ENCODE measurements around the gene ACKR2.
"Not testable (repeated sequence)": the region's sequence is repeated elsewhere in the genome, so short reads cannot be mapped to it uniquely, and the experiment has no call there.

Gene ACKR2

GRCh38 chr3:42801784-42802183 is 7.5 kb upstream of the ACKR2 start:
- no peak for DNase-seq (ENCODE audit: low spot score)

DNA sequence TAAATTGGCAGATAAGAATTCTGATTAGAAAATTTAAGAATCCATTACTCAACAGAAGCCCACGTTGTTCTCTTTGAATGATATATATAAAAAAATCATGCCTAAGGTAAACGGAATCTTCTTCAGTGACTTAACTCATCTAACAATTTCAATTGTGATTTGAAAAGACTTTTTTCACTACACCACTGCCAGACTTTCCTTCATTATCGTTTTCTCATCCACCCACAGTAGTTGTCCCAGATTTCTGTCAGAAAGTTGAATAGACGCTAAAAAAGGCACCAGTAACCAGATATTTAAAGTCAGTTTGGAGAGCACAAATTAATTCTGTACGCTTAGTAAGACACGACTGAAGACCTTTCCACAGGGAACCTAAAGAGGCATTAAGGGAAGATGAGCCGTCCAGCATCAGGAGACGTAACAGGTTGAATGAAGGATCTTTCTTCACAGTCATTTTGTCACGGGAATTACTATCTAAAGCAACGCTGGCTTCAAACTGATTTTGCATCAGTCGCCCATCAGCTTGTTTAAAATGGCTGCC is 6.3 kb upstream of the ACKR2 start:
- no peak for DNase-seq (ENCODE audit: low spot score)

DNA sequence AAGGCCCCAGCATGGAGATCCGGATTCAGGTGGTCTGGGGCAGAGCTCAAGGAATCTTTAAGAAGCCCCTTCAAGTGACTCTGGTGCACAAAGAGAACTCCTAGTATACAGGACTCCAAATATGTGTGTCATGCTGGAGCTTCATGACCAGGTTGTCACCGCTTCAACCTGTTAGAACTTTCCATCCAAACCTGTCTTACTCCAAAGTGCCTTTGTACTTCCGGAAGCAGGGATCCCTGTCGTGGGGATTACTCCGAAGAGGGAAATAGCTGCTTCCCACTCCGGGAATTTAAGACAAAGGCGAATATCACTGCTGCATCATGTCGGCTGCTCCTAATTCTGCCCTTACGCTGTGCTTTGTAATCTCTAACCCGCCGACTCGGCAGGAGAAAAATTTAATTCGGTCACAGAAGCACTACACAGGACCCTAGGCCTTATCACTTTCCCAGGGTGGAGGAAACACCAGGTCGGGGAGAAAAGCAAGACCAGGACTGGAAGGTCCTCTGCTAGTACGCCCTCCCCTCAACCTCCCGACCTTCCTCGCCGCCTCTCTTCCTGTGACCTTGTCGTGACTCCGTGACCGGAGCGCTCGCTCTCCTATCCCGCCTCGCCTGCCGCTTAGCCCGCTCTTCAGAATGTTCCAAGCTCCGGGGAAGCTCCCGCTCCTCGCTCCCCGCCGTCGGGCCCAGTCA is 5.7 kb upstream of the ACKR2 start:
- DNase-seq (ENCODE audit: low spot score) = peak; percentile 43

DNA sequence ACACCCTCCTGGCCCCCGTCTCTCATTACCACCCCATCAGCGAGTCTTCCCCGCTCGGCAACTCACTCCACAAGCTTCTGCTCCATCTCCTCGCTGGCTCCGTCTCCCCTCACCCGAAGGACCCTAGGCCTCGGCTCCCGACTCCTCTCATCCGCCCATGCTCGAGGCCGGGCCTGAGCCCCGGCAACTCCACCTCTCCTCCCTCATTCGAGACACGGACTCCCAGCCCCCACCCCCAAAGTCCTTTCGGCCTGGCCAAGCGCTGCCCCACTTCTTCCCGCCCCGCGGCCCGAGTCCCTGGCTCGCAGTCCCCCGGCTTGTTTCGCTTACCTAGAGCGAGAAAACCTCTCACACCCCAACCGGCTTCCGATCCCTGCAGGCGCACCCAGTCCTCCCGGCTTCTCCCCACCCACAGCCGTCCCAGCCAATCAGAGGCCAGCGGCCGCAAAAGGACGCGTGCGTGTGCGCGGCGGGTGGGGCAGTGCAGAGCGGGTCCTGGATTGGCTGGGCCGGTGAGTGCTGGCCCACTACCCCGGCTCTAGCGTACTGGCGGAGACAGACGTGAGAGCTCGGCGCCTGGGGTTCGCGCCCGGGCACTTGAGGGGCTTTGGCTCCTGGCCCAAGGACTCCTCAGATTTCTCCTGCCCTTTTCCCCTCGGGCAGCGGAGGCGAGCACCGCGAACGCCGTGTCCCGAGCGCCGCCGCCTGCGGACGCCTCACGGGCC is 5.0 kb upstream of the ACKR2 start, which contains the start of gene HIGD1A:
TSS of gene HIGD1A (minus strand) at position 385 of the 725 bp plus-strand sequence. CDS start 10,237 bp downstream, outside the sequence.
- DNase-seq (ENCODE audit: low spot score) = peak; percentile 95

DNA sequence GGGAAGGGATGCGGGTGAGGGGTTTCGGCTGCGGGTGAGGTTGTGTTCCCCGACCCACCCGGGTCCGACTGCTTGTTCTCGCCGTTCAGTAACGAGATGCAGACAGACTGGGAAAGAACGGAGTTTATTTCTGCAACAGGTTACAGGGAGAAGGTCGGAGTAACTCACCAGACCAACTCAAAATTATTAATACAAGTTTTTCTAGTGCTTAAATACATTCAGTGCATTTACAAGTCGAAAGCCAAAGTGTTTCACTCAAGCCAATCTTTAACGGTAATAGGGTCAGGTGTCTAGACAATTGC is 4.5 kb upstream of the ACKR2 start:
- DNase-seq (ENCODE audit: low spot score) = no peak

DNA sequence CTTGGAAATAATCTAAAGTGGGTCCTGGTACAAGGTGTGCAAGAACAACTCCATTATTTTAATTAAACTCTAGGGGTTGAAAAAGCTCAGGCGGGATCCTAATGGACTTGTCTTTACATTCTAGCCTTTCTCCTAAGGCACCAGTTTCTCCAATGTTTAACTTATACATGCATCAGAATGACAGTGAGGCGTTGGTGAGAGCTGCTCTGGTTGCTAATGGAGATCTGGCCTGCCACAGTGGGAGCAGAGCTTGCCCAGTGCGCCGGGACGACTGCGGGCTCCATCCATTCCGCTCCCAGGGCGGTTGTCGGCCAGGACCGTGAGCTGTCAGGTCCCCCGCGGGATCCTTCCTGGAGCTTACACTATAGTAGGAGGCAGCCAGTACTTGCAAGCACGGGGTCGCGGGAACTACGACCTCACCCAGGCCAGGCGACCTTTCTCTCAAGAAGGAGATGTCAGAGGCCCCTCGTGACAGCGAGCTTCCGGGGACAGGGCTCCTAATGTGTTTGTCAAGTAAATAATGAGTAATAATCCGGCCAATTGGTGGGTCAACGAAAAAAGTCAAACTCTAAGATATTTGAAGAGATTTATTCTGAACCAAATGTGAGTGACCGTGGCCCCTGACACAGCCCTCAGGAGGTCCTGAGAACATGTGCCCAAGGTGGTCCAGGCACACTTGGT is 4.0 kb upstream of the ACKR2 start:
- no peak for DNase-seq (ENCODE audit: low spot score)

DNA sequence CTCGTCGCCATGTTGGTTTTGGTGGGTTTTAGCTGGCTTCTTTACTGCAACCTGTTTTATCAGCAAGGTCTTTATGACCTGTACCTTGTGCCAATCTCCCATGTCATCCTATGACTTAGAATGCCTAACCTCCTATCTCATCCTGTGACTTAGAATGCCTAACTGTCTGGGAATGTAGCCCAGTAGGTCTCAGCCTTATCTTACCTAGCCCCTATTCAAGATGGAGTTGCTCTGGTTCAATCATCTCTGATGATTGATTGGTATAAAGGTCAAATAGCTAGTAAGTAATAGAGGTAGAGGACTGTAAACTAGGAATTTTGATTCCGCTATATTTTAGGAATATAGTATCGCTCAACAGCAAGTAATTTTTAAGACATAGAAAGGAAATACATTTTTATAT is 1.3 kb upstream of the ACKR2 start:
- DNase-seq (ENCODE audit: low spot score) = no peak

DNA sequence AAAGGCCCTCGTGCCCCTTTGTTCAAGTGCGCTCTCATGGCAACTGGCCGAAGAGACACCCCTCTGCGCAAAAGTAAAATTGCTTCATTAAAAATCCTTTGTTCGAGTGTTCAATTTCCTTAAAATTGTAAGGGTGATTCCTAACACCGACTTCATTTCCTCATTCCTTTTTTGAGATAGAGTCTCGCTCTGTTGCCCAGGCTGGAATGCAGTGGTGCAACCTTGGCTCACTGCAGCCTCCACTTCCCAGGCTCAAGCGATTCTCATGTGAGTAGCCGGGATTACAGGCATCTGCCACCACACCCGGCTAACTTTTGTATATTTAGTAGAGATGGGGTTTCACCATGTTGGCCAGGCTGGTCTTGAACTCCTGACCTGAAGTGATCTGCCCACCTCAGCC is 1.5 kb downstream of the ACKR2 start:
- DNase-seq (ENCODE audit: low spot score) = not testable (repeated sequence)

- DNase-seq (ENCODE audit: low spot score) = not testable (repeated sequence)
Measured at GRCh38 chr3:42811118-42811883, 2.1 kb downstream of the ACKR2 start.

- DNase-seq (ENCODE audit: low spot score) = no peak
Measured at GRCh38 chr3:42814246-42814645, 5.0 kb downstream of the ACKR2 start.

GRCh38 chr3:42814914-42815507 is 5.8 kb downstream of the ACKR2 start:
- DNase-seq (ENCODE audit: low spot score) = no peak

DNA sequence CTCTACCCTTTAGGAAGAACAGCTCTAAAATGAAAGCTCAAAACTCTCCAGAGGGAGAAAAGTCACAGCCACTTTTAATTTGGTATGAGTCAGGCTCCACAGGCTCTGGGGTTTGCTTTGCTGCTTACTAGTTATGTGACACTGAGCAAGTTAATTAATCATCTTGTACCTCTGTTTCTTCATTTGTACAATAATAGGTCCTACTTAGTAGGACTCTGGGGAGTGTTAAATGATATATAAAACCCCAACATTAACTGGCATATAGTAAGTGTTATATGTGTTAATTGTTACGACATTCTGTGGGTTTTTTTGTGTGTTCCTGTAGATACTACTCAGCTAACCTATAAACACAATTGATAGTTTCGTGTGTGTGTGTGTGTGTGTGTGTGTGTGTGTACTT is 6.6 kb downstream of the ACKR2 start:
- no peak for DNase-seq (ENCODE audit: low spot score)

DNA sequence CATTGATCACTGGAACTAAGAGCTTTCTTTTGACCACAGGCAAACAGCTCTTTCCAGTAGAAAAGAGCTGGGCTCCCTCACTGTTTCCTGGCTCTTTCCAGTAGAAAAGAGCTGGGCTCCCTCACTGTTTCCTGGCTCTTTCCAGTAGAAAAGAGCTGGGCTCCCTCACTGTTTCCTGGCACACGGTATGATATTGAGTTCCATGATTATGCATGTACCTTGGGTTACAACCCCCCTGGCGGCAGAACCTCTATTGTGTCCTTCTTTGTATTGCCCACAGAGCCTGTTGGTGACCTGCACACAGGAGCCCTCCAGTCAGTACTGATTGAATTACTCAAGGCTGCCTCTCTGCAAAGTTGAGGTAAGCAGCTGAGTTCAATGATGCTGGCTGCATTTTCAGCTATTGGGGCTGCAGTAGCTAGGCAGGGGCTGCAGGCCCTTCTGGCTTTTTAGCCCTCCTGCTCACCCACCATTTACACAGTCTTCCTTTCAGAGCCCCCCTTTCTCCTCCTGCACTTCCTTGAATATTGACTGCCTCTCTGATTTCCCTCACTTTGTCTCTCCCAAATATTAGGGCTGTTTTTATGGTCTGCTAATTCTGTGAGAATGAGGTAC is 10.2 kb downstream of the ACKR2 start:
- DNase-seq (ENCODE audit: low spot score) = no peak

DNA sequence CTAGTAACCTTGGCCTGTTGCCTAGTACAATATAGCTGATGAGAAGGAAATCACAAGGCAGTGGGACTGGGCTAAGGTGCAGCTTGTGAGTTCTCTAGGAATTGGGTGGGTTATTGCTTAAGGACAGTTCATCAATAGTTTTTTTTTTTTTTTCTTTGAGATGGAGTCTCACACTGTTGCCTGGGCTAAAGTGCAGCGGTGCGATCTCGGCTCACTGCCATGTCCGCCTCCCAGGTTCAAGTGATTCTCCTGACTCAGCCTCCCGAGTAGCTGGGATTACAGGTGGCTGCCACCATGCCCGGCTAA is 11.5 kb downstream of the ACKR2 start:
- no peak for DNase-seq (ENCODE audit: low spot score)

DNA sequence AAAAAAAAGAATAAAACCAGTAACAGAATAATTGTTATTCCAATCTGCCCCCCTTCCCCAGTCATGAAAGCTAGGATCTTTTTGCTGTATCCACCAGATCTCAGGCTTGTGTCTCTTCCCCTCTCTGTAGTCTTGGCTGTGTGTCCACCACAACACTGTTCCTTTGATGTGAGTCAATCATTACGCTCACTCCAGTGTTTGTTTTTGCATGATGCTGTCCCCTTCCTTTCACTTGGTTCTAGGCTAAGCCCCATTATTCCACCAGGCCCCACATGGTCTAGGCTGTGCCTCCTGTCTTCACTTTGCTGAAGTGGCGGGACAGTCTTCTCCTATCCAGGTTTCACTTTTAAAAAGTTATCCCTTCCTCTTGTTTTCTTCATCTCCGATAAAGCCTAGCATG is 13.6 kb downstream of the ACKR2 start:
- DNase-seq (ENCODE audit: low spot score) = no peak

- no peak for DNase-seq (ENCODE audit: low spot score)
Measured at GRCh38 chr3:42823351-42823750, 14.1 kb downstream of the ACKR2 start.

- DNase-seq (ENCODE audit: low spot score) = no peak
Measured at GRCh38 chr3:42826141-42826540, 16.9 kb downstream of the ACKR2 start.

- DNase-seq (ENCODE audit: low spot score) = no peak
Measured at GRCh38 chr3:42827023-42827422, 17.8 kb downstream of the ACKR2 start.

GRCh38 chr3:42827654-42828053 is 18.4 kb downstream of the ACKR2 start:
- DNase-seq (ENCODE audit: low spot score) = no peak

DNA sequence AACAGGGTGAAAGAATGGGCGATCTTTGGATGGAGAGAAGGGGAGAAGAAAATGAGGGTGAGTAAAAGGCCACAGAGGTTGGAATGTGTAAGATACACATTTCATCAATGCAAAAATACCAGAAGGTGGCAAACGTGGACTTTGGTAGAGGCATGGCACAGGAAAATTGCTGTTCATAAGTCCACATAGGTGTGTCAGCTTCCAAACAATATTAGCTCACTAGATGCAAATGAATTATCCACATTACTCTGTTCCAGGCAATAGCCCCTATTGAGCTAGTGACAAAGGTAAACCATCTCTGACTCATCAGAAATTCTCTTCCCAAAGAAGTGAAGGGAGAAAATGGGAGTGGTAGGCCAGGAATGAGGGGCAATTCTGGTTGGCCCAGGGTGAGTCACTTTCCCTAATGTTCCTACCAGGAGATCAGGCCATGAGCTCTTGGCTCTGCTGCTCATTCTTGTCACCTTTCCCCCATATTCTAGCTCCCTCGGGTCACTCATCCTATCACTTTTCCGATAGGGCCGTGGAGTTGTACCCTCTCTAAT is 19.9 kb downstream of the ACKR2 start:
- DNase-seq (ENCODE audit: low spot score) = peak; percentile 96
